ENCODE data around the gene CLCNKA.

- TF ChIP-seq CTCF (IDR thresholded peaks at IDR 0.05) (no peak), ATF2 (CRISPR knock-in tag; IDR thresholded peaks at IDR 0.05; ENCODE audit: borderline replicate concordance, low read depth) (no peak), FOXP1 (CRISPR knock-in tag; IDR thresholded peaks at IDR 0.05; ENCODE audit: borderline replicate concordance) (no peak)
Observed at GRCh38 chr1:16009678-16010077, 12.2 kb upstream of the CLCNKA start.
